GM18858 (cell line): Measurements from ENCODE around the gene WDR6.

Source experiments
- ATAC-seq: cut with Tn5 transposase; IDR thresholded peaks from one replicate; pipeline ENCODE4 v1.9.1; 2021; ENCODE audit not compliant: unreplicated experiment

The WDR6 gene

GRCh38 chr3:49007068-49007770, at the start of gene WDR6:
TSS of gene WDR6 (plus strand) at chr3:49007391. CDS start at chr3:49007432, 41 bp downstream.
- ATAC-seq, result peak; percentile 71

DNA sequence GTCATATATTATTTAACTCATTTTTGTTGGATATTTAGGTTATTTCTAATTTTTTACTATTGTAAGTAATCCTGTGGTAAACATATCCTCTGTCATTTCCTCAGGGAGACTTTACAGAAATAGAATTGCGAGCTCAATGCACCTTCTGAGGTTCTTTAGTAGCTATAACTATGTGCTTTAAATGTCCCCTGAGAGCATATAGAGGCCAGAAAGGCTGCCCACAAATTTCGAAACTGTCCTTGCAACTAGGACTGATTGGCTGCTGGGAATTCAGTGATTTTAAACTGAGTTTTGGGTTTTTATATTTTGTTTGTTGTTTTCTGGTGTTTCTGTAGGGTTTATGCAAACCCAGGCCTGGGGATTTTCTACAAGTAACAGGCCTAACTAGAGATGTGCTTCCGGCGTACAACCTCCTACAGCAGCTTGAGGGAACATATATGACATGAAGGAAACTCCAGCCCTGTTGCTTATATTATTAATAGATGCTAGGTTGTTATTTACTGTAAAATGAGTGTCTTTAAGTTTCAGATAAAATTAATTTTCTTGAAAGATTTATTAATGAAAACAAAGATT, 46.3 kb upstream of the WDR6 start:
- no peak for ATAC-seq

GRCh38 chr3:48962340-48962739, 44.9 kb upstream of the WDR6 start:
- ATAC-seq, result no peak

DNA sequence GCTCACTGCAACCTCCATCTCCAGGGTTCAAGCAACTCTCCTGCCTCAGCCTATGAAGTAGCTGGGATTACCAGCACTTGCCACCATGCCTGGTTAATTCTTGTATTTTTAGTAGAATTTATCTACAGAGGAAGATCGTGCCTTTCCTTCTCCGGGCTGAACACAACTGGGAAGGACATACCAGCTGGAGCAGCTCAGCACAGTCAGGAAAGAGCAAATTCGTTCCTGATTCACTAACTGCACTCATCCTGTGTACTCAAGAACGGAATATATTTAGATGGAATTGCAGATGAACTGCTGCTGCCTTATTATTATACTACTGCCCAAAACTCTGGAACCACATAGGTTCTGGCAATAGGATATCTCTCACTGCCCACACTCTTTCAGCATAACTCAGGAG, 44.3 kb upstream of the WDR6 start:
- ATAC-seq, result no peak

- no peak for ATAC-seq
These were observed 43.6 kb upstream of the WDR6 start for GRCh38 chr3:48963591-48963990.

- ATAC-seq, result no peak
These were observed 40.8 kb upstream of the WDR6 start for GRCh38 chr3:48966367-48966766.

- ATAC-seq, result no peak
These were observed 40.3 kb upstream of the WDR6 start for GRCh38 chr3:48966876-48967361.

DNA sequence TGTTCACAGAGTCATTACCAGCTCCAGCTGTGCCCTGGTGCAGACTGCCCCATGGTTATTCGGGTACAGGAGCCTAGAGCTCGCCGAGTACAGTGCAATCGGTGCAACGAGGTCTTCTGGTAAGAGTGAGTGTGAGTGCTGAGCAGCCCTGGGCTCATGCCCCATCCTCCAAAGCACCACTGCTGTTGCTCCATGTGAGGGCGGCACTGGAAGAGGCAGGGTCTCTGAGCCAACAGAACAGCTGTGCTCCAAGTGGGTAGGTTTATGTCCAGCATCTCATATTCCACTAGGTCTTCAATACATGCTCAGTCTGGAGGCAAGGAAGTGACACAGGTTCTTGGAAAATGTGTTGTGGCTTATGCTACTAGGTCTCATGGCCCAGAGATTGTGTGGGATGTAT, 36.6 kb upstream of the WDR6 start:
- ATAC-seq, result no peak

DNA sequence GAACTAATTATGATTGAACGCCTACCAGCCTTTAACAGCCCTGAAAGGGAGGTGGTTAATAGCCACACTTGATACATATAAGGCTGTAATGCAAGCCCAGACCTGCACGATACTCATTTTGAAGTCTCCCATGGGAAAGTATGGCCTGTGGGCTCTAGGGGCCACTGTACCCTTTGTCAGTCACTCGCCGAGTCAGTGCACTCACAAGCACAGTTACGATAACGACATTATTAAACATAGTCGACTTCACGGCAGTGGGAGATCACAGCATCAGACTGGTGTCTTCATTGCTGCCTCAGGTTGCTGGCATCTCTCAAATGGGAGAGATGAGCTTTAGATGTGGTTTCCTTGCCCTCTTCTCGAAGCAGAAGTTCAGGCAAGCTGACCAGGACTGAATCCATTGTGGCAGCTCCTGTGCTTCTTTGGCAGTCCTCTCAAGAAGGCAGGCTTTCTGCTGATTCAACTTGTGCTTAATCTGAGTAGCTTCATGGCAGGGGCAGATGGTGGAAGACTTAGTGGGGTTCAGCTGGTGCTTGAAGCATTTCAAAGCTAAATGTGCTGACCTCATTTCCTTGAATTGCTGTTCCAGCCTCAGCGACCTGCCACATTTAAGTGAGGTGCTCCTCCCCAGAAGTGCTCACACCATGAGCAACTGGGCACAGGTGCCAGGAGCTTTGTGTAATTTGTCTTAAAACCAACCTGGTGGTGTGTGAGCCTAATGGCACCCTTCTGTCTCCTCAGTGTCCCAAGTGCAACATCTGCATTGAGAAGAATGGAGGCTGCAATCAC, 32.9 kb upstream of the WDR6 start:
- no peak for ATAC-seq

GRCh38 chr3:48979451-48979850, 27.7 kb upstream of the WDR6 start:
- no peak for ATAC-seq

DNA sequence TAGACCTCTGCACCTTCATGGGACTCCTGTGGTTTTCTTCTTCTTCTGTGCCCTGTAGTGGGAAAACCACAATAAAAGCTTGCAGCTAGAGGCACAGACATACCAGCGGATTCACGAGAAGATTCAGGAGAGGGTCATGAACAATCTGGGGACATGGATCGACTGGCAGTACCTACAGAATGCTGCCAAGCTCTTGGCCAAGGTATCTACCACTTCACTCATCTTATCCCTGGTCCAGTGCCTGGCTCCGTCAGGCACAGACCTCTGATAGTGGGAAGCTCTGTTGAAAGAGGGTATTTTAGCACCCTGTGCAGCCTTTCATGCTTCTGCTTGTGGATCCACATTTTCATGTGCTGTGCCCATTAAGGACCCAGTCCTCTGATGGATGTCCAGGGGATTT, 26.9 kb upstream of the WDR6 start:
- no peak for ATAC-seq

- no peak for ATAC-seq
These were observed 25.2 kb upstream of the WDR6 start for GRCh38 chr3:48982016-48982415.

DNA sequence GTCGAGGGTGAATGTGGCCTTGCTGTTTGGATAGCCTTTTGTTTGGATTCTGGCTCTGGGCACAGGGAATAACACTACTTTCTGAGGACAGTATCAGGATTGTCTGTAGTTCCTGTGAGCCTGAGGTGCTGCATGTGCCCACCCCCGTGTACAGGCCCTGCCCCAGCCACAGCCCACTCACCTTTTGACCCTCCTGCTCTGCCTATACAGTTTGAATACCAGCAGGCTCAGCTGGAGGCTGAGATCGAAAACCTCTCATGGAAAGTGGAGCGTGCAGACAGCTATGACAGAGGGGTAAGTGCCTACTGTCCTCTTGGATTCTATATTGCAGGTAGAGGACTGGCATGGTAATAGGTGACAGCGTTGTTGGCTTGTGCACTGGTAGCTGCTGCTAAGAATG, 24.5 kb upstream of the WDR6 start:
- no peak for ATAC-seq

GRCh38 chr3:48983096-48983495, 24.1 kb upstream of the WDR6 start:
- no peak for ATAC-seq

- no peak for ATAC-seq
These were observed 22.5 kb upstream of the WDR6 start for GRCh38 chr3:48984663-48985062.

- no peak for ATAC-seq
These were observed 21.3 kb upstream of the WDR6 start for GRCh38 chr3:48985831-48986376.

DNA sequence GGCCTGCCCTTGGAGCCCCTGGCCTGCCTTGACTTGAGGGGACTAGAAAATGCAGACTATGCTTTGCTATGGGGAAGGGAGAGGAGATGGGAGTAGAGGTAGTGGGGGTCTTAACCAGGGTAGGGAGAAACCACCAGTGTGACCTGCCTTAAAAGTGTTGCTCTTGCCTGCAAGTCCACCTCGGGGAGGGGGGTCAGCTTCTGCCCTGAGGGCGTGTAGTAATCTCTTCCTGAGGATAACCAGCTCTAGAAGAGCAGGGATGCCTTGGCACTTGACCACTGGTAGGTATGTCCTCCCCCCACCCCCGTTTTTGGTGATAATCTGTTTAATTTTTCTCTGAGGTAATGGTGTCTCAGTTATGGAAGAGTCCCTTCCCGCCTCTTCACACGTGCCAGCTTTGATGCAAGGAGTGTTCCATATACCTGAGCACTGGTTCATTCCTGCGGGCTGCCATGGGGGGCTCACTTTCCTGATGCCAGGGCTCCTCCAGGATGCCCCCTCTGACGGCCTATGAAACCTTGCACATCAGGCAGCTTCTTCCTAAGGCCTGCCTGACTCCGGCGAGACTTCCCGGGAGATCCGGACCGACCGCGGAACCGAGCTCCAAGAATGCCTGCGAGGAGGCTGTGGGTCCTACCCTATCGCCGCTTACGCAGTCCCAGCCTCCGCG, 17.9 kb upstream of the WDR6 start:
- no peak for ATAC-seq

DNA sequence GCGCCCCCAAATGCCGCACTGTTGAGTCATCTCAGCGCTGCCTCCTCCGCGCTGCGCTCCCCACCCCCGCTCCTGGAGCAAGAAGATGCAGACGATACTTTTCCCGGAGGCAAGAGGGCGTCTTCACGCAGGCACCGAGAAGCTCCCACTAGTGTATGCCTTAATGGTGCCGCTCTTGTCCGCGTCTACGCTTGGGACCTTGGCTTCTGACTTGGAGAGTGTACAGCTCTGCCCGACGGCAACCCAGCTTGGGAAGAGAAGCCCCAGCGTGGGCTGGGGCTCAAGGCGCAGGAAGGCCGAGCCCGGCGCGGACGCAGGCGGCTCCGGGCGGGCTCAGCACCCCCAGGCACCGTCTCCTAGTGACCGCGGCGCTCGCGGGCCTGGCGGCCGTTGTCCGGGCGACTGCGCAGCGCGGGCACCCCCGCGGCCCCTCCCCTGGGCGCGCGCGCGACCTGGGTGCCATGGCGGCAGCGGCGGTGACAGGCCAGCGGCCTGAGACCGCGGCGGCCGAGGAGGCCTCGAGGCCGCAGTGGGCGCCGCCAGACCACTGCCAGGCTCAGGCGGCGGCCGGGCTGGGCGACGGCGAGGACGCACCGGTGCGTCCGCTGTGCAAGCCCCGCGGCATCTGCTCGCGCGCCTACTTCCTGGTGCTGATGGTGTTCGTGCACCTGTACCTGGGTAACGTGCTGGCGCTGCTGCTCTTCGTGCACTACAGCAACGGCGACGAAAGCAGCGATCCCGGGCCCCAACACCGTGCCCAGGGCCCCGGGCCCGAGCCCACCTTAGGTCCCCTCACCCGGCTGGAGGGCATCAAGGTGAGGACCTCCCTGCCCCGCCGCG, 17.2 kb upstream of the WDR6 start, which contains the start of gene P4HTM:
P4HTM (plus strand) TSS at position 446 of the 840 bp plus-strand sequence; CDS start at position 462, 16 bp downstream.
- ATAC-seq, result peak; percentile 35

GRCh38 chr3:48990636-48991469, 16.3 kb upstream of the WDR6 start:
- ATAC-seq, result no peak
